IMR-90 (cell line): ENCODE measurements around the gene DDAH2. TPM values are rescaled to one million over a fixed set of nuclear protein-coding genes. Genes with fewer than 3 reads are reported as not detected.

Experiments used
- ATAC-seq: fragments of 200-7000 bp; cut with Tn5 transposase; 2 replicates; pipeline ENCODE4 v1.9.1; 2020; ENCODE audit warnings: low read depth, mild to moderate bottlenecking, moderate library complexity
- BruUV-seq: library from RNA; stranded (reverse); fragments of 400-500 nt; replicated peaks from 2 replicates; lab custom pipeline; 2021; lab: Mats Ljungman, UMichigan
- CTCF ChIA-PET: fragments of 300-600 bp; formaldehyde crosslinking; extraction: SDS; loops from one replicate; lab custom pipeline; 2021; ENCODE audit warnings: antibody characterized with exemption; lab: Yijun Ruan, JAX
- POLR2A ChIA-PET: fragments of 300-600 bp; sonication (Branson Sonifier 250); formaldehyde crosslinking; loops from one replicate; lab custom pipeline; 2022; ENCODE audit warnings: antibody characterized with exemption; ENCODE audit not compliant: unreplicated experiment; lab: Charles Lee
- DNase-seq: peaks from one replicate; pipeline ENCODE4 v3.0.0; 2013
- H2AFZ ChIP-seq: replicated peaks from 2 replicates; pipeline ENCODE3; 2013; ENCODE audit warnings: low read length, mild to moderate bottlenecking; ENCODE audit not compliant: poor library complexity
- H2AK5ac ChIP-seq: 2 replicates; pipeline ENCODE4 v1.6.1; 2013; ENCODE audit warnings: low read depth, low read length, inconsistent platforms
- H2AK9ac ChIP-seq: replicated peaks from 2 replicates; pipeline ENCODE3; 2013; ENCODE audit warnings: mild to moderate bottlenecking, low read depth, low read length, moderate library complexity; ENCODE audit not compliant: poor library complexity
- H2BK120ac ChIP-seq: 2 replicates; pipeline ENCODE4 v1.6.1; 2013; ENCODE audit warnings: low read depth, low read length, inconsistent platforms
- H2BK15ac ChIP-seq: 3 replicates; pipeline ENCODE4 v1.6.1; 2013; ENCODE audit warnings: low read depth, low read length, inconsistent platforms
- H2BK20ac ChIP-seq: 2 replicates; pipeline ENCODE4 v1.6.1; 2013; ENCODE audit warnings: low read depth, mild to moderate bottlenecking, inconsistent platforms, low read length, moderate library complexity
- H2BK5ac ChIP-seq: 2 replicates; pipeline ENCODE4 v1.6.1; 2013; ENCODE audit warnings: mild to moderate bottlenecking, low read depth, low read length, inconsistent platforms; ENCODE audit not compliant: poor library complexity, severe bottlenecking
- H3K14ac ChIP-seq: replicated peaks from 2 replicates; pipeline ENCODE4 v1.6.1; 2013; ENCODE audit warnings: low read depth, low read length, inconsistent platforms
- H3K18ac ChIP-seq: 2 replicates; pipeline ENCODE4 v1.6.1; 2013; ENCODE audit warnings: low read depth, low read length, control low read depth
- H3K23ac ChIP-seq: 2 replicates; pipeline ENCODE4 v1.6.1; 2013; ENCODE audit warnings: low read depth, low read length, inconsistent platforms
- H3K27ac ChIP-seq: 2 replicates; pipeline ENCODE4 v1.5.1; 2013; ENCODE audit warnings: mild to moderate bottlenecking, control low read depth, low read length; ENCODE audit not compliant: insufficient read depth
- H3K27me3 ChIP-seq: 2 replicates; pipeline ENCODE4 v1.6.1; 2013; ENCODE audit warnings: low read length; ENCODE audit not compliant: control insufficient read depth, insufficient read depth
- H3K36me3 ChIP-seq: 2 replicates; pipeline ENCODE4 v1.6.1; 2013; ENCODE audit warnings: low read length, mixed read lengths; ENCODE audit not compliant: control insufficient read depth, insufficient read depth
- H3K4ac ChIP-seq: 2 replicates; pipeline ENCODE4 v1.6.1; 2013; ENCODE audit warnings: low read depth, low read length, inconsistent platforms
- H3K4me1 ChIP-seq: 2 replicates; pipeline ENCODE4 v1.6.1; 2013; ENCODE audit warnings: low read length, mixed read lengths; ENCODE audit not compliant: control insufficient read depth, insufficient read depth
- H3K4me2 ChIP-seq: 2 replicates; pipeline ENCODE4 v1.6.1; 2013; ENCODE audit warnings: low read depth, mild to moderate bottlenecking, control low read depth, low read length, moderate library complexity
- H3K4me3 ChIP-seq: 2 replicates; pipeline ENCODE4 v1.5.1; 2013; ENCODE audit warnings: low read depth, mild to moderate bottlenecking, control low read depth, low read length, moderate library complexity; ENCODE audit not compliant: insufficient read depth
- H3K56ac ChIP-seq: 2 replicates; pipeline ENCODE4 v1.6.1; 2013; ENCODE audit warnings: low read length, inconsistent platforms; ENCODE audit not compliant: insufficient read depth; ENCODE audit errors: extremely low read depth
- H3K79me1 ChIP-seq, 2 experiments: 2 replicates each; pipeline ENCODE4 v1.6.1; 2013; ENCODE audit warnings: low read length in 2 of 2, inconsistent platforms in 1 of 2, low read depth in 1 of 2
- H3K9ac ChIP-seq: 2 replicates; pipeline ENCODE4 v1.6.1; 2013; ENCODE audit warnings: low read depth, low read length, control low read depth
- H3K9me1 ChIP-seq: 2 replicates; pipeline ENCODE4 v1.6.1; 2013; ENCODE audit warnings: low read length, inconsistent platforms; ENCODE audit not compliant: insufficient read depth
- H3K9me3 ChIP-seq: 2 replicates; pipeline ENCODE4 v1.6.1; 2013; ENCODE audit warnings: low read length; ENCODE audit not compliant: control insufficient read depth, insufficient read depth
- H4K20me1 ChIP-seq: 2 replicates; pipeline ENCODE4 v1.6.1; 2013; ENCODE audit warnings: low read length, inconsistent platforms; ENCODE audit not compliant: insufficient read depth
- H4K5ac ChIP-seq: 2 replicates; pipeline ENCODE4 v1.6.1; 2013; ENCODE audit warnings: mild to moderate bottlenecking, low read depth, low read length, control low read depth
- H4K8ac ChIP-seq, 2 experiments: 2 replicates each; pipeline ENCODE4 v1.6.1; 2013; ENCODE audit warnings: low read depth in 2 of 2, low read length in 2 of 2, control low read depth in 1 of 2, inconsistent platforms in 1 of 2
- H4K91ac ChIP-seq: 2 replicates; pipeline ENCODE4 v1.6.1; 2013; ENCODE audit warnings: low read depth, low read length, inconsistent platforms; ENCODE audit not compliant: insufficient read depth
- BHLHE40 ChIP-seq: fragments of 150-350 bp; IDR thresholded peaks from 2 replicates; pipeline ENCODE4 v1.6.1; 2016; ENCODE audit warnings: mild to moderate bottlenecking, low read depth, low read length
- CEBPB ChIP-seq: IDR thresholded peaks from 2 replicates; pipeline ENCODE4 v1.6.1; 2012; ENCODE audit warnings: low read depth, low read length, improper control_type of control experiment
- CHD1 ChIP-seq: IDR thresholded peaks from 2 replicates; pipeline ENCODE4 v1.6.1; 2012; ENCODE audit warnings: low read depth, low read length, improper control_type of control experiment
- CTCF ChIP-seq: conservative IDR thresholded peaks from 2 replicates; pipeline ENCODE4 v1.5.1; 2012; ENCODE audit warnings: mild to moderate bottlenecking, low read depth, low read length, improper control_type of control experiment
- ELK1 ChIP-seq: fragments of 150-350 bp; IDR thresholded peaks from 2 replicates; pipeline ENCODE4 v1.6.1; 2016; ENCODE audit warnings: low read depth, mild to moderate bottlenecking, low read length, moderate library complexity, borderline replicate concordance
- FOS ChIP-seq: fragments of 150-350 bp; IDR thresholded peaks from 2 replicates; pipeline ENCODE4 v1.6.1; 2016; ENCODE audit warnings: low read depth, low read length
- MAFK ChIP-seq: IDR thresholded peaks from 2 replicates; pipeline ENCODE4 v1.6.1; 2012; ENCODE audit warnings: low read depth, low read length, improper control_type of control experiment
- MAZ ChIP-seq: IDR thresholded peaks from 2 replicates; pipeline ENCODE4 v1.6.1; 2012; ENCODE audit warnings: low read depth, mild to moderate bottlenecking, low read length, improper control_type of control experiment, moderate library complexity, borderline replicate concordance
- MXI1 ChIP-seq: IDR thresholded peaks from 2 replicates; pipeline ENCODE4 v1.6.1; 2012; ENCODE audit warnings: low read depth, mild to moderate bottlenecking, low read length, moderate library complexity, borderline replicate concordance
- NFE2L2 ChIP-seq: fragments of 150-350 bp; IDR thresholded peaks from 2 replicates; pipeline ENCODE4 v1.6.1; 2016; ENCODE audit warnings: low read depth, mild to moderate bottlenecking, low read length
- POLR2A ChIP-seq: IDR thresholded peaks from 2 replicates; pipeline ENCODE4 v1.6.1; 2012; ENCODE audit warnings: mild to moderate bottlenecking, low read depth, low read length
- RAD21 ChIP-seq: IDR thresholded peaks from 2 replicates; pipeline ENCODE4 v1.6.1; 2012; ENCODE audit warnings: low read length, improper control_type of control experiment
- RCOR1 ChIP-seq: IDR thresholded peaks from 2 replicates; pipeline ENCODE4 v1.6.1; 2012; ENCODE audit warnings: mild to moderate bottlenecking, low read length, improper control_type of control experiment; ENCODE audit not compliant: insufficient replicate concordance
- RFX5 ChIP-seq: IDR thresholded peaks from 2 replicates; pipeline ENCODE4 v1.8.0; 2012; ENCODE audit warnings: low read depth, mild to moderate bottlenecking, low read length, moderate library complexity
- SMC3 ChIP-seq: fragments of 150-350 bp; IDR thresholded peaks from 2 replicates; pipeline ENCODE4 v1.6.1; 2016; ENCODE audit warnings: low read depth, mild to moderate bottlenecking, antibody characterized with exemption, low read length, moderate library complexity
- WGBS, 2 experiments: methylation state at CpG; one replicate each; pipeline versions ENCODE4 v1.1.5 to v1.1.7; 2013; ENCODE audit warnings: missing lambda C conversion rate in 2 of 2; ENCODE audit not compliant: insufficient read length in 1 of 2; ENCODE audit errors: extremely low coverage in 2 of 2; 5-methylcytosine and 5-hydroxymethylcytosine counted together
- dilution Hi-C: fragments of 300-500 bp; cut with HindIII; formaldehyde crosslinking; loops from one replicate; pipeline ENCODE4 v1.14.3; 2018; ENCODE audit warnings: low sequenced_read_pairs; ENCODE audit not compliant: unreplicated experiment
- in situ Hi-C: fragments of 300-500 bp; cut with MboI; formaldehyde crosslinking; loops from 3 replicates; pipeline ENCODE4 v1.14.3; 2019; ENCODE audit warnings: low sequenced_read_pairs, inconsistent platforms, mixed read lengths
- intact Hi-C: fragments of 100-400 bp; cut with micrococcal nuclease; formaldehyde crosslinking; loops from 2 replicates; pipeline ENCODE4 v1.10.0; 2022
- polyA plus RNA-seq, 3 experiments: library from polyadenylated mRNA; depleted of rRNA; stranded (reverse); fragments of >200 nt; gene quantifications; 2 replicates each; pipeline ENCODE4 v1.2.3, GENCODE V29; 2012; ENCODE audit warnings: low replicate concordance in 1 of 3
- total RNA-seq: library from RNA; depleted of rRNA; stranded (reverse); fragments of >200 nt; gene quantifications from 2 replicates; pipeline ENCODE4 v1.2.3, GENCODE V29; 2012
- TF ChIP-seq, protein P1 (sequence below): fragments of 150-350 bp; IDR thresholded peaks from 2 replicates; pipeline ENCODE4 v1.6.1; 2017; ENCODE audit warnings: mild to moderate bottlenecking, antibody characterized with exemption, low read length, low read depth

DDAH2 gene
- total and polyA plus RNA-seq, 2 of the 4 experiments (the other 2 are of a cell fraction) = 40.7 to 57.9 TPM

DNA sequence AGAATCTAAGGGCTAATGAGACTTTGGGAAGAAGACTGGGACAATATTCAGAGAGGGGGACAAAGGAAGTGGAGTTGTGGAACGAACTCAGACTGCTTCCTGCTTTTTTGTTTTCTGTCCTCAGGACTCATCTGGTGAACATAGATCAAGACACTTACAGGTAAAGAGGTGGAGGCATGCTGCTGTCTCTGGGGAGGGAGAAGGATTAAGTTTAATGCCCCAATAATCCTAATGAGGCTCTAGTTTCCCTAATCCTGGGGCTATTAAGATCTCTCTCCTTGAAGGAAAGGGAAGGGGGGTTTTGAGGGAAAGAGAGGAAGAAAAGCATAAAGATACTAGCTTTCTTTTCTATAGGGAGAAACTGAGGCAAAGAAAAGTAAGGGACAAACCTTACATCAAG is 15.3 kb upstream of the DDAH2 start:
- Histone ChIP-seq H3K9ac (no peak overlapping the region), H3K4me2 (no peak overlapping the region), H4K20me1 (no peaks in the 10 kb centered on the region), H2AFZ (no peak overlapping the region), H3K14ac (no peak overlapping the region), H2BK5ac (no peak overlapping the region), H2BK20ac (no peak overlapping the region), H4K91ac (no peak overlapping the region), H3K9me1 (peaks cover 3% of the 10 kb centered on the region), H3K23ac (no peak overlapping the region), H2BK15ac (no peak overlapping the region), H3K27ac (no peak overlapping the region), H3K9me3 (no peaks in the 10 kb centered on the region), H2BK120ac (no peak overlapping the region), H3K4me3 (no peak overlapping the region), H3K4ac (no peak overlapping the region), H3K18ac (no peak overlapping the region), H4K8ac (no peak overlapping the region), H2AK5ac (no peak overlapping the region), H3K56ac (no peak overlapping the region), H4K5ac (no peak overlapping the region), H3K79me1 (peaks cover 4 to 19% of the 10 kb centered on the region in 2 experiments; a peak in 3 of 4 replicates), H3K4me1 (no peaks in the 10 kb centered on the region; the same call in 1 of the 2 replicates), H3K27me3 (no peaks in the 10 kb centered on the region), H3K36me3 (peaks cover 3% of the 10 kb centered on the region), H2AK9ac (no peak overlapping the region)
- BruUV-seq = no TSS peak
- no peak for DNase-seq
- intact Hi-C loops (no loop called here), dilution Hi-C loops (no loop called here), in situ Hi-C loops (no loop called here)
- ATAC-seq = no peak
- ChIA-PET CTCF (no interaction called here), POLR2A (no interaction called here)
- 86% methylated on average over 1 of the region's 1 CpG; no CpG with 5 or more reads in 1 of the 2 experiments for WGBS, 2 experiments
- TF ChIP-seq CTCF = no peak
- no peak for TF ChIP-seq SMC3
- TF ChIP-seq, protein P1, sequence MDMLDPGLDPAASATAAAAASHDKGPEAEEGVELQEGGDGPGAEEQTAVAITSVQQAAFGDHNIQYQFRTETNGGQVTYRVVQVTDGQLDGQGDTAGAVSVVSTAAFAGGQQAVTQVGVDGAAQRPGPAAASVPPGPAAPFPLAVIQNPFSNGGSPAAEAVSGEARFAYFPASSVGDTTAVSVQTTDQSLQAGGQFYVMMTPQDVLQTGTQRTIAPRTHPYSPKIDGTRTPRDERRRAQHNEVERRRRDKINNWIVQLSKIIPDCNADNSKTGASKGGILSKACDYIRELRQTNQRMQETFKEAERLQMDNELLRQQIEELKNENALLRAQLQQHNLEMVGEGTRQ = no peak
- TF ChIP-seq MAZ = no peak
- no peak for TF ChIP-seq MXI1
- no peak for TF ChIP-seq FOS
- TF ChIP-seq ELK1 = no peak
- TF ChIP-seq RAD21 = no peak
- no peak for TF ChIP-seq RCOR1
- no peak for TF ChIP-seq BHLHE40
- no peak for TF ChIP-seq RFX5
- no peak for TF ChIP-seq CHD1
- no peak for TF ChIP-seq CEBPB
- no peak for TF ChIP-seq POLR2A
- no peak for TF ChIP-seq MAFK
- no peak for TF ChIP-seq NFE2L2
